Activated gamma-delta T cell treated with Interleukin-2 at 50 U/mL for 16 hours (primary cell): ENCODE results near the gene ZCCHC18.
"Not testable (repeated sequence)": the region's sequence is repeated elsewhere in the genome, so short reads cannot be mapped to it uniquely, and the experiment has no call there.

Experiments used
- DNase-seq: peaks from one replicate; pipeline ENCODE4 v3.0.0-alpha.2; 2020

Gene ZCCHC18

GRCh38 chrX:104112326-104112951 lies at the start of gene ZCCHC18:
Gene ZCCHC18, plus strand, starts transcription at chrX:104112523. Its CDS starts 1,589 bp downstream, at chrX:104114112.
- peak; percentile 27 for DNase-seq

DNA sequence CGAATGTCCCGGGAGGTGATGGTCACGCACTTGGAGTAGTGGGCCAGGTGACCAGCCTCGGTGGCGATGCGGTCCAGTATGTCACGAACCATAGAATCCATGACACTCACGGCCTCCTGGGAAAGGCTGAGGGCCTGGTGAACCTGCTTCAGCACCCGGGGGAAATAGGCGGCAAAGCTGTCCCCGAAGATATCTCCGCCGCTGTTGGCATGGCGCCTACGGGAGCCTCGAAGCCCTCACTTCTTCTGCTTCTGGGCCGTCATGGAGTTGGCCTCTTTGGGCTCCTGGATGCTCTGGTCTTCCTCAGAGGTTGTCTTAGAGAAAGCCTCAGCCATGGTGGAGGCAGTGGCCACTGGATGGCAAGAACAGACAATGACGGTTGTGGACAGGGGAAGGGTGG lies 49.7 kb upstream of the ZCCHC18 start:
- DNase-seq: not testable (repeated sequence)

DNA sequence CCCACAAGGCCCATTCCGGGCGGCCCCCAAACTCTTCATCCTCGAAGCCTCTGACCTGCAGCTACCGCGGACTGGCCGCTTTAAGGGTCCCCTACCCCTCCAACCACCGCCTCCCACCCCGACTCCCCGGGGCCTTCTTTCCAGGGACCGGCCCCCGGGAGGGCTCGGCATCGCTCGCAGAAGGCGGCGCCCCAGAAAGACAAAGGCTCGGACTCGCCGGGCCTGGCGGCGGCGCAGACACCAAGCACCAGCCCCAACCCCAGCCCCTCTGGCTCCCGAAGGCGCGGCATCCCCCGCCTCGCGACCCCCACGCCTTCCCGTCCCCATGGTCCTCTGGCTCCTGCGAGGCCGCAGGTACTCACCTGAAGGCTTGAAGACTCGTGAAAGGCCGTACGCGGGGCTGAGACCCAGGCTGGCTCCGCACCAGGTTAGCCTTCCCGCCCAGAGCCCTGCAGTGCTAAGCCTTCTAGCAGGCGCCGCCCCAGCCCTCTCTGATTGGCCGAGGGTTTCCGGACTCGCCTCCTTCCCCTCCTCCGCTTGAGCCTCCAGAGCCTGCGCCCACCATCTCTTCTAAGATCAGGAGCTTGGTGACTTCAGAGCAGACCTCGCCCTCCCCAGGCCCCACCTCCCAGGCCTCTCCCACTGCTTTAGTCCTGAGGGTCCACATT lies 36.4 kb upstream of the ZCCHC18 start, which contains the start of gene TMSB15C:
TMSB15C (minus strand) TSS at position 459 of the 668 bp plus-strand sequence.
- DNase-seq: not testable (repeated sequence)

DNA sequence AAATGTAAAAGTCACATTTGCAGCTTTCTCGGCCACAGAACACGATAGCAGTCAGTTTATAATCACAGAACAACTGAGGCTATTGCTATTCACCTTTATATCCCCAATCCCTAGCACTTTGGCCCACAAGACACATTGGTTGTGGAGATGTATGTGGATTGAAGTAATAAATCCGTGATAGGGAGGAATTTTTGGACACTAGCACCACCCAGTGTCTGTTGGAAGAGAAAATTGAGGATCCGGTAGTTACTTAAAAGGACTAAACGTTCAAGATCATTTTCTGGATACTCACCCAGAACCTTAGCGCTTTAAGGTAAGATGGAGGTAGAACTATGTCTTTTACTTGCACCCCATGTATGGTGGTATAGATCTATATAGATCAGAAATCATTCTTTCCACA lies 34.5 kb upstream of the ZCCHC18 start:
- not testable (repeated sequence) for DNase-seq

- DNase-seq: no peak
Observed at GRCh38 chrX:104084063-104084462, 28.3 kb upstream of the ZCCHC18 start.

DNA sequence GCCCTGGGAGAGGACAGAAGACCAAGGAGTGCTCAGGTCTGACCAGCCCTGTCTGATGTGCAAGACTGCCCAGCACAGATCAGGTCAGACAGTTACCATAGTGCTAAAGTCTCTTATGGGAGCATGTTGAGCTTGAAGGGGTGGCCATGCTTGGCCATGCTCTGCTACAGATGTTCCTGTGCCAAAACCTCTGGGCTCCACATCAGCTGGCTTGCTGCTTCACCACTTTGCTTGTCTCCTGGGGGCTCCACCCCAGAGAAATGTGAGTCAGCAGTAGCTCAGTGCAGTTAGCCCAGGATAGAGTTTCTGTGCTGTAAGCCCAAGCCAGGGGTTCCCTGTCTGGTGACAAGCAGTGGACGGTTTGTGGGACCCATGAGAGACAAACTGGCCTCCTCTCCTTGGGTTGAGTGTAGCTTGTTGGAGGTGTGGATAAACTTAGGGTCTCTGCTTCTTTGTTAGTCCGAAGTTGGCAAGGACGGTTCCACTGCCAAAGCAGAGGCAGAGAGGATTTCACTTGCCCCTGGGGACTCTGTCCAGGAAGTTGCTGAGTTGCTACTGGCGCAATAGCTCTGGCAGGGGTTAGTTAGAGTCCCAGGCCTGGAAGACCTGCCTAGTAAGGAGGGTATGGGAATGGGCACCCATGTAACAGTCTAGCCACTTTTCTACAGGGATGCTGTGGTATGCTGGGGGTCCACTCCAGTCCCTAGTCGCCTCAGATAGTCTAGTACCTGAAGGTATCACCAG lies 27.6 kb upstream of the ZCCHC18 start:
- no peak for DNase-seq

DNA sequence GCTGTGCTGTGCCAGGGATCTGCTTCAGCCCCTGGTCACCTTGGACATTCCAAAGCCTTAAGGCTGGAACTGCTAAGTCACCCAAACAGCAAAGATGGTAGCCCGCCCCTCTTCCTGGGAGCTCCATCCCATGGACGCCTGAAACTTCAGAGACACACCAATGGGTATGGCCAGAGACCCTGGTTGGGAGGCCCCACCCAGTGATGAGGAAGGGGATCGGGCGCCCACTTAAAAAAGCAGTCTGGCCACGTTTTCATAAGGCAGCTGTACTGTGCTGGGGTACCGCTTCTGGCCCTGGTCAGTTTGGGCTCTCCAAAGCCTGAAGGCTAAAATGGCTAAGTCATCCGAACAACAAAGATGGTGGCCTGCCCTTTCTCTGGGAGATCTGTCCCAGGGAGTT lies 26.8 kb upstream of the ZCCHC18 start:
- DNase-seq: no peak

DNA sequence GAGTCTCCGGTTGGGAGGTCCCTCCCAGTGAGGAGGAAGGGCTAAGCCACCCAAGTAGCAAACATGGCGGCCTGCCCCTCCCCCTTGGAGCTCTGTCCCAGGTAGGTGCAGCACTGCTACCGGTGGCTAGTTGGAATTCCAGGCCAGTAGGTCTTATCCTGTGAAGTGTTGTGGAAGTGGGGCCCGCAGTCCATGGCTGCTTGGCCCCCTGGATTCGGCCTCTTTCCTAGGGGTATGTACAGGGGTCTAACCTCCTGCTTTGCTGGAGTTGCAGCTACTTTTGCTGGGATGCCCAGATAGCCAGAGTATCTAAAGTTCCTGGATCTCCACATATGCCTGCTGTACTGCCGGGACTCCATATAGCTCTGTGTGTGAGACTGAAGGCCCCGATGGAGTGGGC lies 26.4 kb upstream of the ZCCHC18 start:
- no peak for DNase-seq

DNA sequence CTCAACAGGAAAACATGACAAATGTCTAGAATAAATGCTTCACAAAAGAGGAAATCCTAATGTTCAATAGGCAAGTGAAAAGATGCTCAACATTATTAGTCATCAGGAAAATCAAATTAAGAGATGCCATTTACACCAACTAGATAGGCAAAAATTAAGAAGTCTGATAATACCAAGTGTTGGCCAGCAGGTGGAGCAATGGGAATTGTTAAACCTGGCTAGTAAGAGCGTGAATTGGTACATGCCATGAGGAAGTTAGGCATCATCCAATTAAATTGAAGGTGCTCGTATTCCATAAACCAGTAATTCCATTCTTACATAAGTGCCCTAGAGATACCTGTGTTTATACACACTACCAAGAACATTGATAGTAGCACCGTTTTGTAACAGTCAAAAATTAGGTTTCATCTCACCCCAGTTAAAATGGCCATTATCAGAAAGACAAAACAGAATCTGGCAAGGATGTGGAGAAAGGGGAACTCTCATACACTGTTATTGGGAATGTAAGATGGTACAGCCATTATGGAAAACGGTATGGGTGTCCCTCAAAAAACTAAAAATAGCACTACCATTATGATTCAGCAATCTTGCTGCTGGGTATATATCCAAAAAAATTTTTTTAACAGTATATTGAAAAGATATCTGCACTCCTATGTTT lies 14.0 kb upstream of the ZCCHC18 start:
- DNase-seq: peak; percentile 51

GRCh38 chrX:104098919-104099318 lies 13.4 kb upstream of the ZCCHC18 start:
- DNase-seq: no peak

DNA sequence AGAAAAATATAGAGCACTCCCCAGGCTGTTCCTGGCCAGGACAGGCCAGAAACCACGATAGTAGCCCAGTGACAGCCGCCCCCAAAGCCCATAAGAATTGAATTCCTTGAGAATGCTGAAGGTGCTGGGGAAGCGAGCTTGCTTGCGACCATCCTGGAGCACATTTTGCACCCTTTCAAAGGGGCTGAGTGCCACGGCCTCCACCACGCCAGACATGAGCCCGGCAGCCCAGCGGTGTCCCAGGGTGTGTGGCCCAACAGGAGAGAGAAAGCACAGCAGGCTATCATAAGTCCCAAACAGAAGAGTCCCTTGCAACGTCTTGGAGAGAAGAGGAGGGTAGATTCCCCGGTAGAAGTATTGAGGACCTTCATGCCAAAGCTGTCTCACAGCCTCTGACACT lies 7.6 kb upstream of the ZCCHC18 start:
- DNase-seq: no peak

DNA sequence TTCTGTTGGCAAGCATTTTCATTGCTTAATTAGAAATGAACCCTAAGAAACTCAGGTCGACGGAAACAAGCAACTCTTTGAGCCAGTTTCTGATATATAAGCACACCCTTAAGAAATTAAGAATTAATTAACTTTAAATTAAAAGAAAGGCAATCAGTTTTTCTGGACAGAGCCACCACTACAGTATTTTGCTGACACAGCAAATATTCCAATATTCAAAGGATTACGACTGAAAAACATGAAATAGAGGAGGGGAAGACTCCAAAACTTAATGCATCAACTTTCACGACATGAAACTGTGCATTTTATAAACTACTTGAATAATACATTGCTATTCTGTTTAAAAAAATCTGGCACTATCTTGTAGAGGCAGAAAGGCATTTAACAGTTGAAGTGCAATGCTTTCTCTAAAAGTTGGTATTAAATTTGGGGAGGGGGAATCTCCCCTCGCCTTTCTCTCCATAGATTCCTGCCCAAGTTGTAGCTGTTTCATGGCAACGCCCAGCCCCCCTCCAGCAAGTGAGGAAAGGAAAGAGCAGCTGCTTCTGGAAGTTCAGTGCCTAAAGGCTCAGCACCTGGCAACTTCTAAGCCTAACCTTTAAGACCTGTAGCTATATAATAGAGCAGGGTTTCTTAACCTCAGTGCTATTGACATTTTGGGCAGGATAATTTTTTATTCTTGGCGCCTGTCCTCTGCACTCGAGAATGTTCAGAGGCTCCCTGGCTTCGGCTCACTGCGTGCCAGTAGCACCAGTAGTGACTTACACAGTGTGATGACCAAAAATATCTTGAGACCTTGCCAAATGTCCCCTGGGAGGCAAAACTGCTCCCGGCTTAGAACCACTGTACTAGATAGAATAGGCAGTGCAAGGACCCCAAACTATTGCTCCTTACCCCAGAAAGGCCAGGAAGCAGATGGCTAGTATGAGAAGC lies 6.7 kb upstream of the ZCCHC18 start:
- no peak for DNase-seq

GRCh38 chrX:104108955-104109354 lies 3.4 kb upstream of the ZCCHC18 start:
- no peak for DNase-seq

DNA sequence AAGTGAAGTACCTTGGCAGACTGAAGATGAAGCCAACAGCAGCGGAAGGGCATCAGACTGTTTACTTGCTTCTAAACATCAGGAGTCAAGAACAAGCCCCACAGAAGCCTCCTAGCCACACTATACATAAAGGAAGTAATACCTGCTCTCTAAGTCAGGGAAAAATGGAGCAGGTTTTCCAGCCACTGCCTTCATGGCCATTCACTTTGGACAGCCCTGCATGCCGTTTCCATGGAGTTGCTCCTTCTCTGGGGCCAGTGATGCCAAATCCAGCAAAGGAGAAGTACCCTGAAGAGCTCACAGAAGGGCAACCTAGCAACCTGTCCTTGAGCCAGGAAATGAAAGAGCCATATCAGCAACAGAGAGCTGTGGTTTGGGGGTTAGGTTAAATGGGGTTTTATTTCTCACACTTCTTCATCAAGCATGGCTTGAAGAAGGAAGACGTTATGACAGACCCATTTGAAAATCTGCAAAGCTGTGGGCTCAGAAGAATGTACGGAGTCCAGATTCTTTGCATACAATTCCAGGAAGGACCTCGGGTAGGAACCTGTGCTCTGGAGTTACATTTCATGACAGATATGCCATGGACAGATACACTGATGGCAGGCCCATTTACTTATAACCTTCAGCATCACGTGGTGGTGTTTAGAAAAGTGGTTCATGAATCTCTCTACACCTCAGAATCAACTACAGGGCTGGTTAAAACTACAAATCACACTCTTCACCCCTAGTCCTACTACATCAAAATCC lies 1.7 kb upstream of the ZCCHC18 start:
- DNase-seq: not testable (repeated sequence)

GRCh38 chrX:104113222-104113965 lies 1.1 kb downstream of the ZCCHC18 start:
- peak; percentile 41 for DNase-seq

- DNase-seq: no peak
Observed at GRCh38 chrX:104117759-104118158, 5.4 kb downstream of the ZCCHC18 start.

DNA sequence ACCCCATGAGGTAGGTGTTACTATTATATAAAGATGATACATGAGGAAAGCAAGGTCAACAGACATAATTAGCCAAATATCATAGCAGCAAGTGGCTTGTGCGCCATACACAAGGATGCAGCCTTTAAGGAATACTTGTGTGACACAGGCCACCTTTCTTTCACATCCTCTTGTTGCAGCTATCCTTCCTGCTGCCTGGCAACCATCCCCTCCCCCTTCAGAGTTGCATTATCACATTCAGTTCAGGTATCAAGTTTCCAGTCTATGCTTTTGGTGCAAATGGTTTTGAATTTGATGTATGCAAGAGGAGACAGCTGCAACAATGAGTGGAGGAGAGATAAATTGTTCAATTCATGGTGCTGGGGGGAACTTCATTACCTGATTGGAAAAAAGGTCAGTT lies 6.4 kb downstream of the ZCCHC18 start:
- no peak for DNase-seq

DNA sequence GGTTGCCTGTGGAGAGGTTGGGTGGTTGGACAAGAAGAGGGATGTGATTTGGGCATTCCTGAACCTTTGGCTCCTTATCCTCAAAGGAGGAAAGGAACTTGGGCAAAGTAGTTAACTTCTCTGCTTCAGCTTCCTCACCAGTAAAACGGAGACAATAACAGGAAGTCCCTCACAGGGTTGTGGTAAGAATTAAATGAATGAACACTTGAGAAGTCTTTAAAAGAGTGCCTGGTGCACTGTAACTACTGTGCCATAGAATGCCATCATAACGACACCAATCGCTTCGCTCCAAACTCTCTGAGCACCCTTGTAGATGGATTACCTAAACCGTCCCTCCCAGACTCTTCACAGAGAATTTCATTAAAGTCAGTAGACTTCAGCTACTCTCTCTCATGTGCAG lies 10.5 kb downstream of the ZCCHC18 start:
- no peak for DNase-seq

DNA sequence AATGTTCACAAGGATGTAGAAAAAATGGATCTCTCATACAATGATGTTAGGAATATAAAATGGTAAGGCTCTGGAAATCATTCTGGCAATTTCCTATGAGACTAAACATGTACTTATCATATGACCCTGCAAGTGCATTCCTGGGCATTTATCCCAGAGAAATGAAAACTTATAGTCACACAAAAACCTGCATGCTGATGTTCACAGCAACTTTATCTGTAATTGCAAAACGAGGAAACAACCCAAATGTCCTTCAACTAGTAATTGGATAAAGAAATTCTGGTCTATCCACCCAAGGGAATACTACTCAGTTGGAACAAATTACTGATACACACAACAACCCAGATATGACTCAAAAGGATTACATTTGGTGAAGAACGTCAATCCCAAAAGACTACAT lies 14.5 kb downstream of the ZCCHC18 start:
- DNase-seq: no peak

GRCh38 chrX:104130808-104131207 lies 18.5 kb downstream of the ZCCHC18 start:
- DNase-seq: no peak
